Bronchial epithelial cell (primary cell): Measurements from ENCODE around the gene CREM. TPM values are rescaled to one million over a fixed set of nuclear protein-coding genes. Genes with fewer than 3 reads are reported as not detected.

Experiments used
- DNase-seq: peaks from one replicate; pipeline ENCODE4 v3.0.0-alpha.2; 2010; ENCODE audit warnings: low read depth
- FAIRE-seq: peaks from 2 replicates; lab custom pipeline; 2011; peaks lifted over from hg19 to GRCh38; lab: Jason Lieb, UNC
- H3K27me3 ChIP-seq: 2 replicates; pipeline ENCODE4 v1.5.1; 2011; ENCODE audit warnings: low read length; ENCODE audit not compliant: control insufficient read depth, insufficient read depth
- H3K36me3 ChIP-seq: 2 replicates; pipeline ENCODE4 v1.5.1; 2011; ENCODE audit warnings: low read length; ENCODE audit not compliant: control insufficient read depth, insufficient read depth
- H3K4me3 ChIP-seq: 2 replicates; pipeline ENCODE4 v1.5.1; 2011; ENCODE audit warnings: mild to moderate bottlenecking, low read depth, low read length, control low read depth
- total RNA-seq: library from RNA; depleted of rRNA; stranded (reverse); fragments of >200 nt; gene quantifications from 2 replicates; pipeline ENCODE4 v1.2.1, GENCODE V29; 2014
- TF ChIP-seq, protein P1 (sequence below): IDR thresholded peaks from 2 replicates; pipeline ENCODE4 v1.5.1; 2011; ENCODE audit warnings: mild to moderate bottlenecking, moderate library complexity, low read length, control low read depth, inconsistent platforms; ENCODE audit not compliant: insufficient read depth, severe bottlenecking

Gene CREM
- total RNA-seq, 1 donor from 2014 or later, result 23.7 TPM

DNA sequence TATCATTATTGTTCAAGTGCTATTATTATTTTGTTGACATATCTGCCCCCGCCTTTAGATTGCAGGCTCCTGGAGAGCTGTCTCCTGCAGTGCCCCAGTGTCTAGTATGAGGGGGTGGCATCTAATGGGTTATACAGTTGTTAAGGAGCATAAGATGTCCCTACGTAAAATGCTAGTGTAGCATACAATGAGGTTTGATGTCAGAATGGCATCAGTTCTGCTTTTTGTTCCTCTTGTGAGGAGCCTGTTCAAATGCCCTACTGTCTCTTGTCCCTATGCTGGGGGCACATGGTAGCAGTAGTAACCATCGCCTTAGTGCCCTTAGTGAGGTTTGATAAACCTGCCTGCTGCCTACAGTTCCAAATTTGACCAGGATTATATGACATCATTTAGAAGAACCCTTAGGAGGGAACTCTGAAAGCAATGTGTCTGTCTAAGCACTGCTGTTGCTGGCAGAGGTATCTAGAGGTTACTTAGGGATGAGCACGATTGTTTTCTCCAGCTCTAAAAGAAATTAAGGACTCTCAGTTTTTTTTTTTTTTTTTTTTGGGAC, 9.7 kb downstream of the CREM start:
- no peak for FAIRE-seq
- no peaks in the 10 kb centered on the region for H3K36me3 ChIP-seq
- no peaks in the 10 kb centered on the region for H3K27me3 ChIP-seq

DNA sequence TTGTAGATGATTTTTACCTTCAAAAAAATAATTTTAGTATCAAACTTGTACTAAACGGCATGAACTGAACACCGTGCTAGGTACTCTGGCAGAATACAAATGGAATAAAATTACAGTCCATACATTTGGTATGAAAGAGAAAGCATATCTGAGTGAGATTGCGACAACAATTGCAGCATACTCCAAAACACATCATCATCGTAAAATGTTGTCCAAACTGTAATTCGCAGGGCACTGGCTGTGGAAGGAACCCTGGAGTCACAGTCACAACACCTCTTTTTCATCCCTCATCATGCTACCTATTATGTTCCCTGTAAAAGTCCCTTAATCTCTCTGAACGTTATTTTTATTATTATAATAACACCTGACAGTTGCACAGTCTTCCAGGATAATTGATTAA, 13.5 kb downstream of the CREM start:
- no peak overlapping the region for H3K4me3 ChIP-seq
- H3K36me3 ChIP-seq, result no peaks in the 10 kb centered on the region
- TF ChIP-seq, protein P1, sequence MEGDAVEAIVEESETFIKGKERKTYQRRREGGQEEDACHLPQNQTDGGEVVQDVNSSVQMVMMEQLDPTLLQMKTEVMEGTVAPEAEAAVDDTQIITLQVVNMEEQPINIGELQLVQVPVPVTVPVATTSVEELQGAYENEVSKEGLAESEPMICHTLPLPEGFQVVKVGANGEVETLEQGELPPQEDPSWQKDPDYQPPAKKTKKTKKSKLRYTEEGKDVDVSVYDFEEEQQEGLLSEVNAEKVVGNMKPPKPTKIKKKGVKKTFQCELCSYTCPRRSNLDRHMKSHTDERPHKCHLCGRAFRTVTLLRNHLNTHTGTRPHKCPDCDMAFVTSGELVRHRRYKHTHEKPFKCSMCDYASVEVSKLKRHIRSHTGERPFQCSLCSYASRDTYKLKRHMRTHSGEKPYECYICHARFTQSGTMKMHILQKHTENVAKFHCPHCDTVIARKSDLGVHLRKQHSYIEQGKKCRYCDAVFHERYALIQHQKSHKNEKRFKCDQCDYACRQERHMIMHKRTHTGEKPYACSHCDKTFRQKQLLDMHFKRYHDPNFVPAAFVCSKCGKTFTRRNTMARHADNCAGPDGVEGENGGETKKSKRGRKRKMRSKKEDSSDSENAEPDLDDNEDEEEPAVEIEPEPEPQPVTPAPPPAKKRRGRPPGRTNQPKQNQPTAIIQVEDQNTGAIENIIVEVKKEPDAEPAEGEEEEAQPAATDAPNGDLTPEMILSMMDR, result no peak
- no peak for FAIRE-seq
- DNase-seq, result no peak
- H3K27me3 ChIP-seq, result no peaks in the 10 kb centered on the region

More for the DNA sequence above, 9.7 kb downstream of the CREM start:
- H3K4me3 ChIP-seq, result no peak overlapping the region
- DNase-seq, result no peak
- TF ChIP-seq, protein P1, result no peak

DNA sequence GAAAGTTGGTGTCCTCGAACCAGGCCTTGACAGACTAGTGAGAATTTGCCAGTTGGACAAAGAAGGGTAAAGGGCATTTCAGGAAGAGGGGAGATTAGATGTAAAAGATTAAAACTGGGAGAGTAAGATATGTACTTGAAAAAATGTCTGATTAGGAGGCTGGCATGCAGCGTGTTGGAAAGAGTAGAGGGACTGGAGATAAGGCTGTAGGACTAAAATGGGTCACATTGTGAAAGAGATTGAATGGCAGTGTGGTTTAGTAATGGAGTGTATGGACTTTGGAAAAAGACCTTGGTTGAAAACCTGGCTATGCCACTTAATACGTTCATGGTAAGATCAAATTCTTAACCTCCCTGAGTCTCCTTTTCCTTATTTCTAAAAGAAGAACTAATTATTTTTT, 14.1 kb downstream of the CREM start:
- Histone ChIP-seq H3K27me3 (no peaks in the 10 kb centered on the region), H3K4me3 (no peak overlapping the region), H3K36me3 (no peaks in the 10 kb centered on the region)
- TF ChIP-seq, protein P1, result no peak
- no peak for DNase-seq
- no peak for FAIRE-seq

DNA sequence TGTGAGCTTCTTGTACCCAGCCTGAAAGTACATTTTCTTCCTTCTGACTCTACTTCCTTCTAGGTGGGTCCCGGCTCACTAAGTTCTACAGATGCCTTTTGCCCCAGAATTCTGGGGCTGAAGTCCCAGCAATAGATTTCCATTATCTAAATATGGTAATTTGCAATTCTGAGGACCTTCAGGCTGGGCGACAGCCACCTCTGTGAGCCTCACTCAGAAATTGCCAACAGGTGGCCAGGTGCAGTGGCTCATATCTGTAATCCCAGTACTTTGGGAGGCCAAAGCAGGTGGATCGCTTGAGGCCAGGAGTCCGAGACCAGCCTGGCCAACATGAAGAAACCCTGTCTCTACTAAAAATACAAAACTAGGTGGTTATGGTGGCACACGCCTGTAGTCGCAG, 23.7 kb downstream of the CREM start:
- Histone ChIP-seq H3K27me3 (no peaks in the 10 kb centered on the region), H3K4me3 (no peak overlapping the region), H3K36me3 (no peaks in the 10 kb centered on the region)
- no peak for DNase-seq
- no peak for FAIRE-seq
- TF ChIP-seq, protein P1, result no peak

DNA sequence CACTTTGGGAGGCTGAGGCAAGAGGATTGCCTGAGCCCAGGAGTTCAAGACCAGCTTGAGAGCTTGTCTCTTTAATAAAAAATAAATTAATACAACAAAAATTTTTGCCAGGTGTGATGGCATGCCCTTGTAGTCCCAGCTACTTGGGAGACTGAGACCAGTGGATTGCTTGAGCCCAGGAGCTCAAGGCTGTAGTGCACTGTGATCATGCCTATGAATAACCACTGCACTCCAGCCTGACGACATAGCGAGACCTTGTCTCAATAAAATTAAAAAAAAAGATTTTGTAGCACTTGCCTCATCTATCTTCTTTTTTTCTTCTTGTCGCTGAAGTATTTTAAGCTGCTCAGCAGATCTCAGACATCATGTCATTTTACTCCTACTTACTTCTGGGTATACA, 26.3 kb downstream of the CREM start:
- no peaks in the 10 kb centered on the region for H3K36me3 ChIP-seq
- no peak for FAIRE-seq
- H3K4me3 ChIP-seq, result no peak overlapping the region
- H3K27me3 ChIP-seq, result no peaks in the 10 kb centered on the region
- TF ChIP-seq, protein P1, result no peak
- no peak for DNase-seq

DNA sequence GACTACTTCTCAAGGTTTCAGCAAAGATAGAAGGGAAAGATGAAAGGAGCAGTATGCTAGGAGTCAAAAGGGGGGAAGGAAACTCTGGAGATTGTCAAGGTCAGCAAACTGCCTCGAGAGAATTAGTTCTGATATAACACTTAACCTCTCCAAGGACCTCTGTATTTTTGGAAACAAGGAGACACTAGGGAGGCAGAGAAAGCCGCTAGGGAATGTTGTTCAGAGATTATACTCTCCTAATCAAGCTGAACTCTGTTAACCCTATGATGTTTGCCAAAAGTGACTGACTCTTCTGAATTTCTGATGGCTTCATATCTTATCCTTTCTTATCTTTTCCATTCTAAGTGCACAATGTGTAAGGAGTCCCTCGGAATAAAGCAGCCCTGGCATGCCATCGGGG, 27.1 kb downstream of the CREM start:
- Histone ChIP-seq H3K4me3 (no peak overlapping the region), H3K36me3 (no peaks in the 10 kb centered on the region), H3K27me3 (no peaks in the 10 kb centered on the region)
- FAIRE-seq (no peak), DNase-seq (no peak)
- TF ChIP-seq, protein P1, result no peak
